Urinary bladder (tissue), 4 donors: ENCODE measurements around the gene CHAD. TPM values are rescaled to one million over a fixed set of nuclear protein-coding genes. Genes with fewer than 3 reads are reported as not detected.
A peak's percentile ranks its signal among the peaks of the same experiment; 100 is the strongest.
"Not testable (repeated sequence)": the region's sequence is repeated elsewhere in the genome, so short reads cannot be mapped to it uniquely, and the experiment has no call there.

Experiments
- DNase-seq: peaks from one replicate; pipeline ENCODE4 v3.0.0-alpha.2; 2015; ENCODE audit errors: extremely low spot score
- H3K27ac ChIP-seq: one replicate; pipeline ENCODE4 v1.5.1; 2013; ENCODE audit warnings: low read depth, mild to moderate bottlenecking, moderate library complexity
- H3K36me3 ChIP-seq: one replicate; pipeline ENCODE4 v1.6.1; 2013; ENCODE audit warnings: mild to moderate bottlenecking, moderate library complexity; ENCODE audit not compliant: insufficient read depth
- H3K4me1 ChIP-seq: one replicate; pipeline ENCODE4 v1.6.1; 2013; ENCODE audit warnings: mild to moderate bottlenecking, moderate library complexity; ENCODE audit not compliant: insufficient read depth
- H3K4me3 ChIP-seq: one replicate; pipeline ENCODE4 v1.5.1; 2013; ENCODE audit warnings: low read depth, low read length
- WGBS: extraction: QIAGEN DNeasy Blood & Tissue Kit; methylation state at CpG from one replicate; pipeline ENCODE4 v1.1.7; 2013; 5-methylcytosine and 5-hydroxymethylcytosine counted together
- polyA plus RNA-seq: library from polyadenylated mRNA; stranded (reverse); fragments of 200-250 nt; gene quantifications from one replicate; pipeline ENCODE4 v1.2.3, GENCODE V29; 2013
- total RNA-seq: library from RNA; depleted of rRNA; stranded (reverse); fragments of >200 nt; gene quantifications from one replicate; pipeline ENCODE4 v1.2.3, GENCODE V29; 2014
- donor health status: healthy with polysubstance abuse.
- donor health status: healthy.

The CHAD gene
- total and polyA plus RNA-seq, 2 donors, result 0.32 TPM; not detected in 1

DNA sequence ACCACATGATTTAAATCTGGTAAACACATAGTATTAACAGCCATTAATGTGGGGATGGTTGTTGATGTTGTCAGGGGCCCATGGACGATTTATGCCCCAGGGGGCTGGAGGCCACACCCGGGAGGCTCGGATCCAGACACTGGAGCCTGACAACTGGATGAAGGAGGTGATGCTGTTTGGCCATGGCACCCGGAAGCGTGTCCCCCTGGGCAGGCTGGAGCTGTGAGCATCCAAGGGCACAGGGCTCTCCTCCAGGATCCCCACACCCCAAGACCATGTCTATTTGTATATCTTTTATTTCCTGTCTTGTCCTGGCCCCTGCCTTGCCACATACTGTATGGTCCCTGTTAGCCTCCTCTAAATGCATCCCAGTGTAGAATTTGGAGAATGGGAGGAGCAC lies 14.6 kb upstream of the CHAD start:
- peaks cover 5% of the 10 kb centered on the region for H3K36me3 ChIP-seq

GRCh38 chr17:50482516-50482915 lies 13.8 kb upstream of the CHAD start:
- Histone ChIP-seq H3K4me3 (no peak overlapping the region), H3K4me1 (no peaks in the 10 kb centered on the region), H3K27ac (peak overlapping the region; percentile 3), H3K36me3 (peaks cover 5% of the 10 kb centered on the region)
- no peak for DNase-seq
- WGBS, result 12% methylated on average over 7 of the region's 7 CpGs

More for the DNA sequence above, 14.6 kb upstream of the CHAD start:
- Histone ChIP-seq H3K4me3 (no peak overlapping the region), H3K27ac (peak overlapping the region; percentile 59), H3K4me1 (no peaks in the 10 kb centered on the region)
- no peak for DNase-seq
- WGBS, result 87% methylated on average over 5 of the region's 5 CpGs

DNA sequence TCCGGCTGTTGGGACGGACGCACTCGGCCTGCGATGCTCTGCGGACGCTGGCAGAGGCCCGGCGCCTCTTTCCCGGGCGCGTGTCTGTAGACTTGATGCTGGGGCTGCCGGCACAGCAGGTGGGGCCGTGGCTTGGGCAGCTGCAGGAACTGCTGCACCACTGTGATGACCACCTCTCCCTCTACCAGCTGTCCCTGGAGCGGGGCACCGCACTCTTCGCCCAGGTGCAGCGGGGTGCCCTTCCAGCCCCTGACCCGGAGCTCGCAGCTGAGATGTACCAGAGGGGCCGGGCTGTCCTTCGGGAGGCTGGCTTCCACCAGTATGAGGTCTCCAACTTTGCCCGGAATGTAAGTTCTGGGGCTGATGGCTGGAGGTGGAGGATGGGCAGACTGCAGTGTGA lies 13.4 kb upstream of the CHAD start:
- Histone ChIP-seq H3K27ac (no peak overlapping the region), H3K4me1 (no peaks in the 10 kb centered on the region), H3K4me3 (no peak overlapping the region), H3K36me3 (peaks cover 5% of the 10 kb centered on the region)
- WGBS, result 90% methylated on average over 23 of the region's 23 CpGs
- no peak for DNase-seq

GRCh38 chr17:50481648-50482047 lies 13.0 kb upstream of the CHAD start:
- no peak for DNase-seq
- Histone ChIP-seq H3K4me3 (no peak overlapping the region), H3K36me3 (peaks cover 5% of the 10 kb centered on the region), H3K4me1 (no peaks in the 10 kb centered on the region), H3K27ac (no peak overlapping the region)
- 90% methylated on average over 4 of the region's 4 CpGs for WGBS

- no peak for DNase-seq
- Histone ChIP-seq H3K36me3 (peaks cover 5% of the 10 kb centered on the region), H3K4me3 (no peak overlapping the region), H3K27ac (no peak overlapping the region), H3K4me1 (no peaks in the 10 kb centered on the region)
- WGBS, result 88% methylated on average over 2 of the region's 2 CpGs
Observed at GRCh38 chr17:50480854-50481490, 12.3 kb upstream of the CHAD start.

GRCh38 chr17:50480142-50480764 lies 11.6 kb upstream of the CHAD start:
- H3K4me3 ChIP-seq, result no peak overlapping the region
- peaks cover 4% of the 10 kb centered on the region for H3K36me3 ChIP-seq
- H3K4me1 ChIP-seq, result no peaks in the 10 kb centered on the region
- no peak for DNase-seq
- no peak overlapping the region for H3K27ac ChIP-seq
- 87% methylated on average over 7 of the region's 7 CpGs for WGBS

- 16% methylated on average over 19 of the region's 19 CpGs for WGBS
- Histone ChIP-seq H3K4me1 (no peaks in the 10 kb centered on the region), H3K36me3 (peaks cover 3% of the 10 kb centered on the region), H3K27ac (no peak overlapping the region), H3K4me3 (peak overlapping the region; percentile 57)
- no peak for DNase-seq
Observed at GRCh38 chr17:50479522-50480141, 11.0 kb upstream of the CHAD start.

GRCh38 chr17:50478391-50479381 lies 10.0 kb upstream of the CHAD start, which contains the start of gene RSAD1:
RSAD1 (plus strand) TSS chr17:50478860; CDS start chr17:50478885, 25 bp downstream.
- no peak for DNase-seq
- no peaks in the 10 kb centered on the region for H3K36me3 ChIP-seq
- peak within 1 kb of the TSS; percentile 80 for H3K27ac ChIP-seq
- peak within 1 kb of the TSS; percentile 57 for H3K4me3 ChIP-seq
- WGBS, result 2% methylated on average over 75 of the region's 75 CpGs
- no peaks in the 10 kb centered on the region for H3K4me1 ChIP-seq

GRCh38 chr17:50477976-50478375 lies 9.3 kb upstream of the CHAD start:
- DNase-seq, result no peak
- no peak overlapping the region for H3K4me3 ChIP-seq
- no peaks in the 10 kb centered on the region for H3K4me1 ChIP-seq
- no peaks in the 10 kb centered on the region for H3K36me3 ChIP-seq
- 77% methylated on average over 7 of the region's 7 CpGs for WGBS
- no peak overlapping the region for H3K27ac ChIP-seq

DNA sequence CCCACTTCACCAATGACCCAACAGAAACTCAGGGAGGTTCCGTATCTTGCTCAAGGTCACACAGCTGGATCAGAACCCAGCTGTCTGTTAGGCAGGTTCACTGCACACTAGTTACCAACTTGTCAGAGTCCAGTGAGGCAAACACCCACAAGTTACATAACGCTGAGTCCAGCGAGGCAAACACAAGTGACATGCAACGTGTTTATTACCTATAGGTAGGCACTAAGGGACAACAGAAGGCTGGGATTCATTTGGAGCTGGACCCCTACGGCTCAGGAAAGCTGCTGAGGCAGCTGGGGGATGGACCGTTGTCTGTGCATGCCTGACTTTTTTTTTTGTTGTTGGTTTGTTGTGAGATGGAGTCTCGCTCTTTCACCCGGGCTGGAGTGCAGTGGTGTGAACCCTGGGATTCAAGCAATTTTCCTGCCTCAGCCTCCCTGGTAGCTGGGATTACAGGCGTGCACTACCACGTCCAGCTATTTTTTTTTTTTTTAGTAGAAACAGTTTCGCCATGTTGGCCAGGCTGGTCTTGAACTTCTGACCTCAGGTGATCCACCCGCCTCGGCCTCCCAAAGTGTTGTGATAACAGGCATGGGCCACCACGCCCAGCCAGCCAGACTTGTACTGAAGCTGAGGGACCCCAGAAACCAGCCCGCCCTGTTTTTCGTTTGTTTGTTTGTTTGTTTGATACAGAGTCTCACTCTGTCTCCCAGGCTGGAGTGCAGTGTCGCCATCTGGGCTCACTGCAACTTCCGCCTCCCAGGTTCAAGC lies 8.1 kb upstream of the CHAD start:
- Histone ChIP-seq H3K27ac (no peak overlapping the region), H3K4me3 (no peak overlapping the region), H3K4me1 (no peaks in the 10 kb centered on the region), H3K36me3 (no peaks in the 10 kb centered on the region)
- WGBS, result 76% methylated on average over 18 of the region's 18 CpGs
- no peak for DNase-seq

GRCh38 chr17:50475775-50476544 lies 7.3 kb upstream of the CHAD start:
- H3K4me1 ChIP-seq, H3K27ac ChIP-seq, H3K4me3 ChIP-seq, H3K36me3 ChIP-seq, DNase-seq: not testable (repeated sequence)
- WGBS, result 28% methylated on average over 32 of the region's 33 CpGs

DNA sequence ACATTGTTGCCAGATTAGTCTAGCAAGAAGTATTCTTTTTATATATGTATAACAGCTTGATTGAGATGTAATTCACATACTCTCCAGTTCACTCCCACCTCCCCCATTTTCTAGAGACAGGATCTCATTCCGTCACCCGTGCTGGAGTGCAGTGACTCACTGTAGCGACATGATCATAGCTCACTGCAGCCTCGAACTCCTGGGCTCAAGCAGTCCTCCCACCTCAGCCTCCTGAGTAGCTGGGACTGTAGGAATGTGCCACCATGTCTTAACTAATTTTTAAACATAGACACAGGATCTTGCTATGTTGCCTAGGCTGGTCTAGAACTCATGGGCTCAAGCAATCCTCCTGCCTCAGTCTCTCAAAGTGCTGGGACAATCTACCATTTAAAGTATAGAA lies 6.7 kb upstream of the CHAD start:
- Histone ChIP-seq H3K36me3 (no peaks in the 10 kb centered on the region), H3K27ac (no peak overlapping the region), H3K4me1 (no peaks in the 10 kb centered on the region), H3K4me3 (no peak overlapping the region)
- 86% methylated on average over 4 of the region's 4 CpGs for WGBS
- DNase-seq, result no peak
